Effector CD4-positive, alpha-beta T cell (primary cell): ENCODE measurements around the gene B4GALT1.

Experiments
- DNase-seq: peaks from one replicate; pipeline ENCODE4 v3.0.0-alpha.2; 2020
- total RNA-seq: gene quantifications from one replicate; lab custom pipeline; 2026; lab: John Stamatoyannopoulos, UW

The B4GALT1 gene
- 120 reads per million, percentile 86 among the genes with 10 or more reads in this experiment for total RNA-seq

GRCh38 chr9:33167084-33167971 lies at the start of gene B4GALT1:
Gene B4GALT1 (minus strand): TSS chr9:33167336. CDS start chr9:33167169, 167 bp downstream.
- DNase-seq: peak; percentile 93

- no peak for DNase-seq
These were observed 44.7 kb upstream of the B4GALT1 start for GRCh38 chr9:33211695-33212393.

GRCh38 chr9:33210006-33210715 lies 43.0 kb upstream of the B4GALT1 start:
- no peak for DNase-seq

GRCh38 chr9:33209394-33209793 lies 42.3 kb upstream of the B4GALT1 start:
- no peak for DNase-seq

GRCh38 chr9:33202552-33203201 lies 35.5 kb upstream of the B4GALT1 start:
- no peak for DNase-seq

- DNase-seq: no peak
These were observed 34.9 kb upstream of the B4GALT1 start for GRCh38 chr9:33202018-33202417.

- no peak for DNase-seq
These were observed 31.0 kb upstream of the B4GALT1 start for GRCh38 chr9:33198165-33198564.

GRCh38 chr9:33197279-33198152 lies 30.4 kb upstream of the B4GALT1 start:
- no peak for DNase-seq

GRCh38 chr9:33196736-33197135 lies 29.6 kb upstream of the B4GALT1 start:
- no peak for DNase-seq

GRCh38 chr9:33193818-33194217 lies 26.7 kb upstream of the B4GALT1 start:
- DNase-seq: no peak

- no peak for DNase-seq
These were observed 25.5 kb upstream of the B4GALT1 start for GRCh38 chr9:33192493-33193255.

- DNase-seq: no peak
These were observed 23.0 kb upstream of the B4GALT1 start for GRCh38 chr9:33190021-33190705.

- DNase-seq: no peak
These were observed 22.2 kb upstream of the B4GALT1 start for GRCh38 chr9:33189331-33189791.

GRCh38 chr9:33188711-33189110 lies 21.6 kb upstream of the B4GALT1 start:
- no peak for DNase-seq

- DNase-seq: no peak
These were observed 20.5 kb upstream of the B4GALT1 start for GRCh38 chr9:33187519-33188218.

- DNase-seq: no peak
These were observed 19.5 kb upstream of the B4GALT1 start for GRCh38 chr9:33186457-33187168.

- DNase-seq: no peak
These were observed 18.7 kb upstream of the B4GALT1 start for GRCh38 chr9:33185858-33186257.

- DNase-seq: no peak
These were observed 18.3 kb upstream of the B4GALT1 start for GRCh38 chr9:33185406-33185805.

- no peak for DNase-seq
These were observed 17.8 kb upstream of the B4GALT1 start for GRCh38 chr9:33184963-33185362.
